ENCODE data around the gene ZNF79. TPM values are rescaled to one million over a fixed set of nuclear protein-coding genes. Genes with fewer than 3 reads are reported as not detected.

Gene ZNF79
- total RNA-seq = 5.5 TPM
- long read RNA-seq, partial matches to known transcripts = 1 of 7 reads
- long read RNA-seq, other reads (novel, unspliced or antisense) = 5 of 7 reads

- intact Hi-C loops (cut with DNase I) = loop anchor here (1.0 kb wide), 1 partner anchor 27 kb away; the partner anchor contains the start of genes LRSAM1 and RPL12
- DNase-seq (ENCODE audit: low spot score) = peak; percentile 98
Observed at GRCh38 chr9:127423934-127424675, at the start of gene ZNF79. ZNF79 (plus strand) TSS chr9:127424382; CDS start chr9:127424788, 406 bp downstream.

GRCh38 chr9:127380479-127380878, 43.7 kb upstream of the ZNF79 start:
- DNase-seq (ENCODE audit: low spot score) = no peak
- intact Hi-C loops (cut with DNase I) = no loop called here

DNA sequence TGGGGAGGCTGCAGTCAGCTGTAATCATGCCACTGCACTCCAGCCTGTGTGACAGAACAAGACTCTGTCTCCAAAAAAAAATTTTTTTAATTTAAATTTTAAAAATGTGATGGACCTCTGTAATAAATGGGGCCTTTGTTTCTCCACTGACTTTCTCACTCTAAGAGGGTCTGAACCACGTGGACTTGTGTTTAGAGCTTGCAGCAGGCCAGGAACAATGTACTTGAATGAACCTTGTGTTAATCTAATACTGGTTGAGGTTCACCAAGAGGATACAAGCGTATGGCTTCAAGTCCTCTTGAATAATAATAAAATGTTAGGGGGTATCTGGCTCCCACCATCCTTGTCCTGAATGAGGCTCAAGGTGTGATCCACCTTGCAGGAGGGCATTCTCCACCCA, 41.6 kb upstream of the ZNF79 start:
- intact Hi-C loops (cut with DNase I) = no loop called here
- no peak for DNase-seq (ENCODE audit: low spot score)

DNA sequence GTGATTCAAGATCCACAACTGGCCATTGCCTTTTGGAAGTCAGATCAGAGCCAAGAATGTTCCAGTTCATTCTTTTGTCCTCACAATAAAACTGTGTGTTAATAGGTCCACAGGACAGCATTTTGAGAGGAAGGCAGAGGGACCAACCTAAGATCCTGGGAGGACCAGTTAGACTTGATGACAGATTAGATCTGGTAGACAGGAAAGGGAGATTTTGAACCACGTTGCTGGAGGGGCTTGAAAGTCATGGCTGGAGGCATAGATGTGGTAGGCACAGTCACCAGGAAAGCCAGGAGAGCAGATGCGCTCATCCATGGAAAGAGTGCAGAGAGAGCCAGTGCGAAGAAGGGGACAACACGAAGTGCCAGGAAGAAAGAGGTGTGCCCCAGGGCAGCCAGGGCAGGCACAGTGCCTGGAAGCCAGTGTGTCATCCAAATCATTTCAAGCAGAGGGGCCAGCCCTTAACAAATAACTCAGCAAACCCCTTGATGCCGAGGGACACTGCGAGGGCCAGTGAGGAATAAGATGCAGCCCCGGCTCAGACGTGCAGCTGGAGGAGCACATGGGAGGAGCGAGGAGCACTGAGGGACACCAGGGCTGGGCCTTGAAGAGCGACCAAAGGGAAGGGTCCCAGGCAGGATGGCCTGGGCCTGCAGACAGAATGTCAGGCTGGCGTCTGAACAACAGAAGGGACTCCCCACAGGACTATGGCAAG, 40.0 kb upstream of the ZNF79 start:
- intact Hi-C loops (cut with DNase I) = no loop called here
- peak; percentile 20 for DNase-seq (ENCODE audit: low spot score)

DNA sequence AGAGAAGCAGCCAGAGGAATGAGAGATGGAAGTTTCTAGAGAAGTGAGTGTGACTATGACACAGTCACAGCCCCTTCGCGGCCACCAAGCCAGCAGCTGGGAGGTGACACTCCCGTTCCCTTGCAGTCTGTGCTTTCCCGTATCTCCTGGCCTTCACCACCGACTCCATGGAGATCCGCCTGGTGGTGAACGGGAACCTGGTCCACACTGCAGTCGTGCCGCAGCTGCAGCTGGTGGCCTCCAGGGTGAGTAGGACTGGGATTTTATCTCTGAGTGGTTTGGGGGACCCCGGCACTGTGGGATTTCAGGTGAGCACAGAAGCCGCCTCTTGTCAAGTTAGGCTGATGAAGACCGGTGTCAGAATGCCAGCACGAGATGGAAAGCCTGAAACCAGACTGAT, 39.3 kb upstream of the ZNF79 start:
- peak; percentile 51 for DNase-seq (ENCODE audit: low spot score)
- intact Hi-C loops (cut with DNase I) = no loop called here

DNA sequence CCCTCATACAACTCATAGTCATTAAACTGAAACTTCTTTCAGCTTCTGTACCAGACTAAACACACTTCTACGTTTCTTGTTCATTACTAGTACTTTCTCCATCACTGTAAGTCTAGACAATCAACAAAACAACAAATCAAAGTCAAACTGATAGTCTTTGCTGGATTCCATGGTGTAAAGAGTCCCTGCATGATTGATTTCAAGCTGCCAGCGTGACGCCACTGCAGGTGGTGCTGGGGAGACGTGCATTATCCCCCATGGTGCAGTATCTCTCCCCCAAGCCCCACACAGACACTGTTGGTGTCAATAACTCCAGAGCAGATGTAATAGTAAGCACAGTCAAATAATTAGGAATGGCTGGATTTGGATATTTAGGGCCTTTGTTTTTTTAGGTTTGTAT, 37.9 kb upstream of the ZNF79 start:
- intact Hi-C loops (cut with DNase I) = no loop called here
- DNase-seq (ENCODE audit: low spot score) = no peak

- intact Hi-C loops (cut with DNase I) = no loop called here
- DNase-seq (ENCODE audit: low spot score) = peak; percentile 22
Observed at GRCh38 chr9:127386981-127387380, 37.2 kb upstream of the ZNF79 start.

GRCh38 chr9:127388037-127388855, 35.9 kb upstream of the ZNF79 start:
- peak; percentile 71 for DNase-seq (ENCODE audit: low spot score)

GRCh38 chr9:127388856-127389238, 35.3 kb upstream of the ZNF79 start:
- peak; percentile 29 for DNase-seq (ENCODE audit: low spot score)
- intact Hi-C loops (cut with DNase I) = no loop called here

More at GRCh38 chr9:127388037-127388855, 35.9 kb upstream of the ZNF79 start:
- intact Hi-C loops (cut with DNase I) = no loop called here

DNA sequence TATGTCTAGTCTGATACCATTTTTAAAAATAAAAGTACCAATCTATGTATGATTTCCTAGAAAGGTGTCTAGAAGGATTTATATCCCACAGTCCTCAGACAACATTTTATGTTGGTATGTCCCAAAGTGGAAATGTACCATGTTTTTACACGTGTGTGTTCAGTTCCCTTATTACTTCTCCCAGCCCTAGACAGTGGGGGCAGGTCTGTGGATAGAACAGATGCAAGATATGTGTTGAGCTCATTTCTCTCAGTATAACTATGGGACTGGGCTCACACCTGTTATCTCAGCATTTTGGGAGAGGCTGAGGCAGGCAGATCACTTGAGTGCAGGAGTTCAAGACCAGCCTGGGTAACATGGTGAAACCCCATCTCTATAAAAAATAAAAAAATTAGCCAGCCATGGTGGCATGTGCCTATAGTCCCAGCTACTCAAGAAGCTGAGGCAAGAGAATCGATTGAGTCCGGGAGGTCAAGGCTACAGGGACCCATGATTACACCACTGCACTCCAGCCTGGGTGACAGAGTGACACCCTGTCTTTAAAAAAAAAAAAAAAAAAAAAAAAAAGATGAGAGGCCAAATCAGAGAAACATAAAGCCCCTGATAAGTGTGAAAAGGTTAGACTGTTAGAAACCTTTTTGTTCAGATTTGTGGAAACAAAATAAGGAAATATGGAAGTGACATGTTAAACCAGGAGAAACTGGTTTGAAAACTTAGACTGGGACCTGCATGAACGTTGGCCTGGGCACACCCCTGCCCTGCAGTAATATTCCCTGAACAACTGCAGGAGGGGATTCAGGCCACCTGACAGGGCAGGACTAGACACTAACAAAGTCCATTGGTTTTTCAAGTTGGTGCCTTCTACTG, 34.6 kb upstream of the ZNF79 start:
- DNase-seq (ENCODE audit: low spot score) = no peak
- intact Hi-C loops (cut with DNase I) = no loop called here

DNA sequence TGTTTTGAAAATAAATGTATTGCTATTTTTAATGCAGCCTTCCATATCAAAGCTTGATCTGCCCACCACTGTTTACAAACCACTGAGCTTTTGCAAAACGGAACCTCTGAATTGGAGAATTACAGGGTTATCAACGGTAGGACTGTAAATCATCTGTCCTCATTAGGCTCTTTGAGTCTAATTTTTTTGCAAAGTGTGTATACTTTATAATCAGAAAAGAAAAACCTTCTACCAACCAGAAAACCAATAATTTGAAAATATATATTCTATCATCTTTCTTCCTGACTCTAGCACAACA, 34.0 kb upstream of the ZNF79 start:
- intact Hi-C loops (cut with DNase I) = no loop called here
- DNase-seq (ENCODE audit: low spot score) = no peak

GRCh38 chr9:127390563-127390962, 33.6 kb upstream of the ZNF79 start:
- no peak for DNase-seq (ENCODE audit: low spot score)
- intact Hi-C loops (cut with DNase I) = no loop called here

- intact Hi-C loops (cut with DNase I) = no loop called here
- DNase-seq (ENCODE audit: low spot score) = no peak
Observed at GRCh38 chr9:127392166-127392565, 32.0 kb upstream of the ZNF79 start.

DNA sequence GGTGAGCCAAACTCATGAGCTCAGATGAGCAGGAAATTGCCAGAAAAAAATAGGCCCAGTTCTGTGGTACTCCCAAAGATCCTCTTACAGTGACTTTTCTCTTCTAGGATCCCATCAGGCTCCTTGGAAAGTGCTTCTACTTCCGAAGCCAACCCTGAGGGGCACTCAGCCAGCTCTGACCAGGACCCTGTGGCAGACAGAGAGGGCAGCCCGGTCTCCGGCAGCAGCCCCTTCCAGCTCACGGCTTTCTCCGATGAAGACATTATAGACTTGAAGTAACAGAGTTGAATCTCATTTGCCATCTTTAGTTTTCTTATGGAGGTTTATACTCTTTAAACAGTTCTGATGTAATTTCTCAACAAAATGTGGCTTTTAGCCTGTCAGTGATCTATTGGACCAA, 31.2 kb upstream of the ZNF79 start:
- intact Hi-C loops (cut with DNase I) = no loop called here

GRCh38 chr9:127393645-127394044, 30.5 kb upstream of the ZNF79 start:
- intact Hi-C loops (cut with DNase I) = no loop called here
- DNase-seq (ENCODE audit: low spot score) = no peak

More for the DNA sequence above, 31.2 kb upstream of the ZNF79 start:
- DNase-seq (ENCODE audit: low spot score) = peak; percentile 47

DNA sequence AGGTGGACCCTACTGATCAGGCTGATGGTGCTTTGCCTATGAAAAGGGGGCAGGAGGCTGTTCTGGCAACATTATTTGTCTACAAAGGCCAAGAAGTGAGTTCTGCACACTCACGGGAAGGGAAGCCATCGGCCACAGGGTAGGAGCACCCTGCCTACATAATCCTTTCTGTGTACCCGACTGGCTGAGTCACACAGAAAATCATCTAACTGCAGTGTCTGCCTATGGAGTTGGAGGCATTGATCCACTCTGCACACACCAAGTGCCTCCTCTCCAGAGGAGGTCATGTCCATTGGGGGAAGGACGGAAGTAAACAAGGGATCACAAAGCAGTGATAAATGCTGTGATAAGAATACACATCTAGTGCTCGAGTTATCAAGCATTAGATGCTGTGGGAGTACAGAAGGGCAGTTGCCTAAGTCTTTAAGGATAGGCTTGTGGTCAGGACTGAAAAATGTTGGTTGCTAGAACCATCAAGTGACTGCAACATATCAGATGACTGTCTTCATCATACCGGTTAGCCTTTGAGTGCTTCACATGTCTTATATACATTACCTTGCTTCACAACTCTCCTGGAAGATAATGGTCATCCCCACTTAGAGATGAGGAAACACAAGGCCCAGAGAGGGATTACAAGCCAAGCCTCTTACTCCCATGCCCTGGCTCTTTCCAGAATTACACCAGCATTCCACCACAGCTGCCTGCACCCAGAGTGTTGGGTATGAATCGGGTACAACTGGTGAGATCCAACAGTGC, 28.5 kb upstream of the ZNF79 start:
- intact Hi-C loops (cut with DNase I) = loop anchor here (5.0 kb wide), 1 partner anchor 173 kb away; no protein-coding TSS in a partner anchor

GRCh38 chr9:127396253-127396807, 27.9 kb upstream of the ZNF79 start:
- intact Hi-C loops (cut with DNase I) = loop anchor here (5.0 kb wide), 1 partner anchor 174 kb away; no protein-coding TSS in a partner anchor
- peak; percentile 26 for DNase-seq (ENCODE audit: low spot score)

More for the DNA sequence above, 28.5 kb upstream of the ZNF79 start:
- peak; percentile 24 for DNase-seq (ENCODE audit: low spot score)

Measured in cardiac septum (tissue), 1 donor.